ENCODE data around the gene EPHA4.

DNA sequence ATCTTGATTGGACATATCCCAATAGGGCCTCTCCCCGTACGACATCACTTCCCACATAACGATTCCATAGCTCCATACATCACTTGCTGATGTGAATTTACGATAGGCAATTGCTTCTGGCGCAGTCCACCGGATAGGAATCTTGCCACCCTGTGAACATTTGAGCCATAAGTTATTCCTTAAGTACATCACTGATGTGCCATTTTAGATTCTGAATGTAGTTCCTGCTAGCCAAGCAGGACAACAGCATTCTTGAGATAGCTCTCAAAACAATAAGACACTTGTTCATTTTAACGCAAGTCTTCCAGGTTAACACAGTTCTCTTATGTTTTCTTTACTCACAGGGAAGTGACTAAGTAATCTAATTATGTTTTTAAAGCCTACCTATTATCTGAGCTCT is 138.0 kb downstream of the EPHA4 start:
- TF ChIP-seq CTCF (optimal IDR thresholded peaks at IDR 0.05 in 1 of 3, IDR thresholded peaks at IDR 0.05 in 1 of 3, conservative IDR thresholded peaks at IDR 0.05 in 1 of 3; ENCODE audit: extremely low read depth in 1 of 3, insufficient read depth in 2 of 3, low read length in 3 of 3): no peak
- no peak for TF ChIP-seq EZH2 (IDR thresholded peaks at IDR 0.05; ENCODE audit: low read length)

All from keratinocyte (primary cell).